Measurements from ENCODE around the gene SCARF2.

- TF ChIP-seq POLR2AphosphoS5 (IDR thresholded peaks at IDR 0.05; ENCODE audit: low read depth): no peak
- no peak for TF ChIP-seq CTCF (conservative IDR thresholded peaks at IDR 0.05; ENCODE audit: low read depth in 2 of 2)
- TF ChIP-seq EZH2phosphoT487 (IDR thresholded peaks at IDR 0.05; ENCODE audit: unreplicated experiment): no peak
- no peak for TF ChIP-seq EZH2 (IDR thresholded peaks at IDR 0.05; ENCODE audit: low read depth, unreplicated experiment)
- TF ChIP-seq, protein P1, sequence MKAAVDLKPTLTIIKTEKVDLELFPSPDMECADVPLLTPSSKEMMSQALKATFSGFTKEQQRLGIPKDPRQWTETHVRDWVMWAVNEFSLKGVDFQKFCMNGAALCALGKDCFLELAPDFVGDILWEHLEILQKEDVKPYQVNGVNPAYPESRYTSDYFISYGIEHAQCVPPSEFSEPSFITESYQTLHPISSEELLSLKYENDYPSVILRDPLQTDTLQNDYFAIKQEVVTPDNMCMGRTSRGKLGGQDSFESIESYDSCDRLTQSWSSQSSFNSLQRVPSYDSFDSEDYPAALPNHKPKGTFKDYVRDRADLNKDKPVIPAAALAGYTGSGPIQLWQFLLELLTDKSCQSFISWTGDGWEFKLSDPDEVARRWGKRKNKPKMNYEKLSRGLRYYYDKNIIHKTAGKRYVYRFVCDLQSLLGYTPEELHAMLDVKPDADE (IDR thresholded peaks at IDR 0.05): no peak
- no peak for TF ChIP-seq ZNF462 (CRISPR knock-in tag; IDR thresholded peaks at IDR 0.05)
- no peak for TF ChIP-seq REST (IDR thresholded peaks at IDR 0.05; ENCODE audit: unreplicated experiment)
- TF ChIP-seq CREB1 (CRISPR knock-in tag; IDR thresholded peaks at IDR 0.05; ENCODE audit: low read depth): no peak
These were observed 18.0 kb downstream of the SCARF2 start for GRCh38 chr22:20419664-20419951.

Data from GM23338 (cell line).